ENCODE results near the gene KIF17.
A peak's percentile ranks its signal among the peaks of the same experiment; 100 is the strongest.

The KIF17 gene

GRCh38 chr1:20645414-20645813, 72.4 kb downstream of the KIF17 start:
- H3K9ac ChIP-seq (ENCODE audit: low read depth, low read length): no peak overlapping the region
- no peak overlapping the region for H3K4me3 ChIP-seq (ENCODE audit: low read length)
- no peak overlapping the region for H3K4me2 ChIP-seq (ENCODE audit: low read length)
- H3K36me3 ChIP-seq (ENCODE audit: insufficient read depth, low read length): peaks cover 71% of the 10 kb centered on the region
- H3K4me1 ChIP-seq (ENCODE audit: control insufficient read depth, insufficient read depth, low read length): no peaks in the 10 kb centered on the region
- H3K27me3 ChIP-seq (ENCODE audit: control insufficient read depth, insufficient read depth, low read length): no peaks in the 10 kb centered on the region
- no peaks in the 10 kb centered on the region for H3K9me3 ChIP-seq (replicated peaks; ENCODE audit: low read length)

DNA sequence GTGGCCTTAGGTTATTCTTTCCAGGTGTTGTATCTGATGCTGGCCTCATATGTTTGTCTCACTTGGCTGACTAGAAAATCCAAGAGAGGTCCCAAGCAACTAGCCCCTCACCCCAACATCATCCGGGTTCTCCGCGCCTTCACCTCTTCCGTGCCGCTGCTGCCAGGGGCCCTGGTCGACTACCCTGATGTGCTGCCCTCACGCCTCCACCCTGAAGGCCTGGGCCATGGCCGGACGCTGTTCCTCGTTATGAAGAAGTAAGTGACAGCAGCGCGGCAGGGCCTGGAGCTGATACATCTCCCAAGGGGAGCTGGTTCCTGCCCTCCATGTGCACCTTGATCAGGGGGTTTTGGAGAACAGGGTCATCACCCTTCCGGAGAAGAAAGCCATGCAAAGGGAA, 73.4 kb downstream of the KIF17 start:
- H3K9me3 ChIP-seq (replicated peaks; ENCODE audit: low read length): no peaks in the 10 kb centered on the region
- H3K4me1 ChIP-seq (ENCODE audit: control insufficient read depth, insufficient read depth, low read length): no peaks in the 10 kb centered on the region
- no peak overlapping the region for H3K4me3 ChIP-seq (ENCODE audit: low read length)
- H3K36me3 ChIP-seq (ENCODE audit: insufficient read depth, low read length): peaks cover 65% of the 10 kb centered on the region
- H3K27me3 ChIP-seq (ENCODE audit: control insufficient read depth, insufficient read depth, low read length): no peaks in the 10 kb centered on the region
- H3K4me2 ChIP-seq (ENCODE audit: low read length): no peak overlapping the region
- no peak overlapping the region for H3K9ac ChIP-seq (ENCODE audit: low read depth, low read length)

DNA sequence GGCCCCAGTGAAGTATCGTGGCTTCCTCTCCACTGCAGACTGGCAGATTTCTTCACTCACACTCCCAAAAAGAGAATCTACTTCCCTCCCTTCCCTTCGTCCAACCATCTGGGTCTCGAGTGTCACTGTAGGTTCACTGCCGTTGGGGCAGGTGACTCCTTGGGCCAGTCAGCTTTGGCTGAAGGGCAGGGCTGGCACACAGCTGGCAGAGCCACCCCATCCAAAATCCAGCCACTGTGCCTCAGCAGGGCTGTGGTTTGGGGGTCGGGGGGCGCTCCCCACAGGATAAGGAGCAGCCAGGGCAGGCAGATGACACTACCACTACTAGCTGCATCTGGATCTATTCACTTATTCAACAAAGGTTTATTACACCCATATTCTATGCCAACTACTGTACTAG, 74.7 kb downstream of the KIF17 start:
- Histone ChIP-seq H3K36me3 (ENCODE audit: insufficient read depth, low read length) (peaks cover 64% of the 10 kb centered on the region), H3K4me1 (ENCODE audit: control insufficient read depth, insufficient read depth, low read length) (no peaks in the 10 kb centered on the region), H3K4me2 (ENCODE audit: low read length) (no peak overlapping the region), H3K27me3 (ENCODE audit: control insufficient read depth, insufficient read depth, low read length) (no peaks in the 10 kb centered on the region), H3K9ac (ENCODE audit: low read depth, low read length) (no peak overlapping the region), H3K4me3 (ENCODE audit: low read length) (no peak overlapping the region), H3K9me3 (replicated peaks; ENCODE audit: low read length) (no peaks in the 10 kb centered on the region)

GRCh38 chr1:20641975-20642374, 75.8 kb downstream of the KIF17 start:
- Histone ChIP-seq H3K36me3 (ENCODE audit: insufficient read depth, low read length) (peaks cover 67% of the 10 kb centered on the region), H3K27me3 (ENCODE audit: control insufficient read depth, insufficient read depth, low read length) (no peaks in the 10 kb centered on the region), H3K4me3 (ENCODE audit: low read length) (no peak overlapping the region), H3K9me3 (replicated peaks; ENCODE audit: low read length) (no peaks in the 10 kb centered on the region), H3K4me2 (ENCODE audit: low read length) (no peak overlapping the region), H3K4me1 (ENCODE audit: control insufficient read depth, insufficient read depth, low read length) (no peaks in the 10 kb centered on the region), H3K9ac (ENCODE audit: low read depth, low read length) (no peak overlapping the region)

GRCh38 chr1:20640183-20640597, 77.6 kb downstream of the KIF17 start:
- H3K36me3 ChIP-seq (ENCODE audit: insufficient read depth, low read length): peaks cover 59% of the 10 kb centered on the region
- H3K9me3 ChIP-seq (replicated peaks; ENCODE audit: low read length): no peaks in the 10 kb centered on the region

GRCh38 chr1:20636785-20637347, 80.9 kb downstream of the KIF17 start:
- Histone ChIP-seq H3K9me3 (replicated peaks; ENCODE audit: low read length) (no peaks in the 10 kb centered on the region), H3K36me3 (ENCODE audit: insufficient read depth, low read length) (peaks cover 31% of the 10 kb centered on the region)

More at GRCh38 chr1:20640183-20640597, 77.6 kb downstream of the KIF17 start:
- no peak overlapping the region for H3K4me2 ChIP-seq (ENCODE audit: low read length)
- H3K4me1 ChIP-seq (ENCODE audit: control insufficient read depth, insufficient read depth, low read length): peaks cover 3% of the 10 kb centered on the region
- no peaks in the 10 kb centered on the region for H3K27me3 ChIP-seq (ENCODE audit: control insufficient read depth, insufficient read depth, low read length)
- no peak overlapping the region for H3K4me3 ChIP-seq (ENCODE audit: low read length)
- no peak overlapping the region for H3K9ac ChIP-seq (ENCODE audit: low read depth, low read length)

DNA sequence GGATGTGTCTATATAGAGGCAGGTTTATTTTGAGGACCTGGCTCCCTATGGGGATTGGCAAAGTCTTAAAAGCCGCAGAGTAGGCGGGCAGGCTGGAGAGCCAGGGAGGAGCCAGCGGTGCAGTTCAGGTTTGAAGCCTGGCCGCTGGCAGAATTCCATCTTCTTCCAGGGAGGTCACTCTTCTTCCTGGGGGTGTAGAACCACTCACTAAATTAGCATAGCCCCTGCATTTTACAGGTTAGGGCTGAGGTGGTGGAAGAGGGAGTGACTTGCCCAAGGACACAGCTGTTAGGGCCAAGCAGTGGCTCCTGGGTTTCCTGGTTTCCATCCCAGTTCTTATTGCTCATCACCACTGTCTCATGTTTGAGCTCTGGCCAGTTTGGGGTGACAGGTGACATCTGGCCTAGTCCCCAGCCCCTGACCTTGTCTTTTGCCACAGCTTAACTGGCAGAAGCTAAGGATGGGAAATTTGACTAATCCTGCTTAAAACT, 83.2 kb downstream of the KIF17 start:
- Histone ChIP-seq H3K4me1 (ENCODE audit: control insufficient read depth, insufficient read depth, low read length) (peaks cover 19% of the 10 kb centered on the region), H3K4me3 (ENCODE audit: low read length) (peak overlapping the region; percentile 99), H3K9ac (ENCODE audit: low read depth, low read length) (peak overlapping the region; percentile 98), H3K36me3 (ENCODE audit: insufficient read depth, low read length) (peaks cover 20% of the 10 kb centered on the region), H3K27me3 (ENCODE audit: control insufficient read depth, insufficient read depth, low read length) (no peaks in the 10 kb centered on the region), H3K9me3 (replicated peaks; ENCODE audit: low read length) (no peaks in the 10 kb centered on the region), H3K4me2 (ENCODE audit: low read length) (peak overlapping the region; percentile 93)

More at GRCh38 chr1:20636785-20637347, 80.9 kb downstream of the KIF17 start:
- H3K9ac ChIP-seq (ENCODE audit: low read depth, low read length): no peak overlapping the region
- peaks cover 19% of the 10 kb centered on the region for H3K4me1 ChIP-seq (ENCODE audit: control insufficient read depth, insufficient read depth, low read length)
- no peaks in the 10 kb centered on the region for H3K27me3 ChIP-seq (ENCODE audit: control insufficient read depth, insufficient read depth, low read length)
- H3K4me2 ChIP-seq (ENCODE audit: low read length): no peak overlapping the region
- no peak overlapping the region for H3K4me3 ChIP-seq (ENCODE audit: low read length)

DNA sequence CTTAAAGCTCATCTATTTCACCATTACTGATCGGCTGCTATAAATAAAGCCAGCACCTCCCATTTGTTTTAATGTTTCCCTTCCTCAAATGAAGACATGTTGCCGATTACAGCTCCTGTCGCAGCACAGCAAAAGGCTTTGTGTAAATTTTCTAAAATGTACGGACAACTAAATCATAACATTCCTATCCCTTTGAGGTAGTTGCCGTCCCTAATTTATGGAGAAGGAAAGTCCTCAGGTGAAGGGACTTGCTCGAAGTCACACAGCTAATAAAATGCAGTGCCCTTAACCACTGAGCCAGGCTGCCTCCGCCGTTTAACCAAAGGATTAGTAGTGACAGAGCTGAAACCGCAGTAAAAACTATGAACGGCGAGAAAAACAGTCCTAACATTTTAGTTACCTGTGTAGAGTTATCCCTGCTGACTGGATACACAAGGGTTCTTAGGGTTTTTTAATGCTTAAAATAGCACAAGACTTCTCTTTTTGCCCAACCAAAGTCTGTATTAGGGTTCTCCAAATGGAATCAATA, 83.7 kb downstream of the KIF17 start:
- Histone ChIP-seq H3K27me3 (ENCODE audit: control insufficient read depth, insufficient read depth, low read length) (no peaks in the 10 kb centered on the region), H3K9me3 (replicated peaks; ENCODE audit: low read length) (no peaks in the 10 kb centered on the region), H3K36me3 (ENCODE audit: insufficient read depth, low read length) (peaks cover 15% of the 10 kb centered on the region), H3K4me3 (ENCODE audit: low read length) (peak overlapping the region; percentile 99), H3K9ac (ENCODE audit: low read depth, low read length) (peak overlapping the region; percentile 98), H3K4me1 (ENCODE audit: control insufficient read depth, insufficient read depth, low read length) (peaks cover 19% of the 10 kb centered on the region), H3K4me2 (ENCODE audit: low read length) (peak overlapping the region; percentile 93)

GRCh38 chr1:20633190-20634064, 84.4 kb downstream of the KIF17 start, which contains the start of gene PINK1:
TSS of gene PINK1 (plus strand) at chr1:20633458. CDS start at chr1:20633549, 91 bp downstream.
- Histone ChIP-seq H3K9me3 (replicated peaks; ENCODE audit: low read length) (no peaks in the 10 kb centered on the region), H3K4me1 (ENCODE audit: control insufficient read depth, insufficient read depth, low read length) (peaks cover 19% of the 10 kb centered on the region), H3K4me3 (ENCODE audit: low read length) (peak within 1 kb of the TSS; percentile 99), H3K27me3 (ENCODE audit: control insufficient read depth, insufficient read depth, low read length) (no peaks in the 10 kb centered on the region), H3K4me2 (ENCODE audit: low read length) (peak within 1 kb of the TSS; percentile 93), H3K36me3 (ENCODE audit: insufficient read depth, low read length) (peaks cover 8% of the 10 kb centered on the region), H3K9ac (ENCODE audit: low read depth, low read length) (peak within 1 kb of the TSS; percentile 98)

GRCh38 chr1:20632386-20632785, 85.4 kb downstream of the KIF17 start:
- no peak overlapping the region for H3K4me2 ChIP-seq (ENCODE audit: low read length)
- no peak overlapping the region for H3K9ac ChIP-seq (ENCODE audit: low read depth, low read length)
- H3K9me3 ChIP-seq (replicated peaks; ENCODE audit: low read length): no peaks in the 10 kb centered on the region
- no peaks in the 10 kb centered on the region for H3K27me3 ChIP-seq (ENCODE audit: control insufficient read depth, insufficient read depth, low read length)
- no peaks in the 10 kb centered on the region for H3K36me3 ChIP-seq (ENCODE audit: insufficient read depth, low read length)
- no peak overlapping the region for H3K4me3 ChIP-seq (ENCODE audit: low read length)
- H3K4me1 ChIP-seq (ENCODE audit: control insufficient read depth, insufficient read depth, low read length): peaks cover 19% of the 10 kb centered on the region

DNA sequence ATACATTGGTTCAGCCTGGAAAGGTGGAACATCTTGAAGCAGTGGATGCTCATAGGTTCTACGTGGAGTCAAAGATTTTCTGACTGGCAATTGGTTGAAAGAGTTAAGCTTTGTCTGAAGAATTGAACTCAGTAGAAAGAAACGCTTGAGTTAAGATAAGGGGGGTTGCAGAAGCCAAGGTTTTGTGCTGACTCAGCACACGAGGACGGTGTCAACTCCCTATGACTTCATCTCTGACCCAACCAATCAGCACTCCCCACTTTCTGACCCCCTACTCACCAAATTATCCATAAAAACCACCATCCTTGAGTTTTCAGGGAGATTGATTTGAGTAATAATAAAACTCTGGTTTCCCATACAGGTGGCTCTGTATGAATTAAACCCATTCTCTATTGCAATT, 87.1 kb downstream of the KIF17 start:
- H3K4me2 ChIP-seq (ENCODE audit: low read length): no peak overlapping the region

More for the DNA sequence above, 87.1 kb downstream of the KIF17 start:
- Histone ChIP-seq H3K36me3 (ENCODE audit: insufficient read depth, low read length) (no peaks in the 10 kb centered on the region), H3K27me3 (ENCODE audit: control insufficient read depth, insufficient read depth, low read length) (no peaks in the 10 kb centered on the region), H3K4me3 (ENCODE audit: low read length) (no peak overlapping the region), H3K9ac (ENCODE audit: low read depth, low read length) (no peak overlapping the region), H3K4me1 (ENCODE audit: control insufficient read depth, insufficient read depth, low read length) (peaks cover 16% of the 10 kb centered on the region), H3K9me3 (replicated peaks; ENCODE audit: low read length) (no peaks in the 10 kb centered on the region)

Data from skeletal muscle satellite cell (primary cell).